ENCODE results near the gene USP9X.
"Not testable (repeated sequence)": the region's sequence is repeated elsewhere in the genome, so short reads cannot be mapped to it uniquely, and the experiment has no call there.

Gene USP9X

GRCh38 chrX:41108007-41108406 is 22.8 kb downstream of the USP9X start:
- peaks cover 11% of the 10 kb centered on the region for H3K9me3 Mint-ChIP-seq
- H3K4me3 Mint-ChIP-seq = no peak overlapping the region
- no peak for TF ChIP-seq CTCF (IDR thresholded peaks at IDR 0.05; ENCODE audit: unreplicated experiment in 3 of 3)
- H3K4me1 Mint-ChIP-seq = peaks cover 31% of the 10 kb centered on the region
- H3K27me3 Mint-ChIP-seq (ENCODE audit: low read depth) = no peaks in the 10 kb centered on the region
- H3K27ac Mint-ChIP-seq = peak overlapping the region in 1 of 3 experiments; percentile 29
- peaks cover 6% of the 10 kb centered on the region for H3K36me3 Mint-ChIP-seq (ENCODE audit: low read depth)

- H3K27ac Mint-ChIP-seq = peak overlapping the region in 1 of 3 experiments; percentile 29
- peaks cover 31% of the 10 kb centered on the region for H3K4me1 Mint-ChIP-seq
- H3K9me3 Mint-ChIP-seq = peaks cover 11% of the 10 kb centered on the region
- H3K27me3 Mint-ChIP-seq (ENCODE audit: low read depth) = no peaks in the 10 kb centered on the region
- no peak for TF ChIP-seq CTCF (IDR thresholded peaks at IDR 0.05; ENCODE audit: unreplicated experiment in 3 of 3)
- peaks cover 6% of the 10 kb centered on the region for H3K36me3 Mint-ChIP-seq (ENCODE audit: low read depth)
- H3K4me3 Mint-ChIP-seq = no peak overlapping the region
These were observed 23.4 kb downstream of the USP9X start for GRCh38 chrX:41108463-41109205.

GRCh38 chrX:41110801-41111625 is 25.8 kb downstream of the USP9X start:
- Mint-ChIP-seq H3K36me3 (ENCODE audit: low read depth) (peaks cover 6% of the 10 kb centered on the region), H3K27me3 (ENCODE audit: low read depth) (no peaks in the 10 kb centered on the region), H3K27ac (peak overlapping the region in 2 of 3 experiments; percentile 0 to 55), H3K9me3 (peaks cover 11% of the 10 kb centered on the region), H3K4me3 (no peak overlapping the region), H3K4me1 (peaks cover 45% of the 10 kb centered on the region)
- no peak for TF ChIP-seq CTCF (IDR thresholded peaks at IDR 0.05; ENCODE audit: unreplicated experiment in 3 of 3)

- H3K4me1 Mint-ChIP-seq = peaks cover 41% of the 10 kb centered on the region
- not testable (repeated sequence) for H3K27me3 Mint-ChIP-seq (ENCODE audit: low read depth); H3K36me3 Mint-ChIP-seq (ENCODE audit: low read depth); H3K9me3 Mint-ChIP-seq; H3K27ac Mint-ChIP-seq; H3K4me3 Mint-ChIP-seq
- TF ChIP-seq CTCF (IDR thresholded peaks at IDR 0.05; ENCODE audit: unreplicated experiment in 3 of 3) = peak; percentile 74 to 79 (median 78)
These were observed 29.8 kb downstream of the USP9X start for GRCh38 chrX:41115104-41115425.

- peaks cover 4% of the 10 kb centered on the region for H3K36me3 Mint-ChIP-seq (ENCODE audit: low read depth)
- H3K9me3 Mint-ChIP-seq = peaks cover 5% of the 10 kb centered on the region
- TF ChIP-seq CTCF (IDR thresholded peaks at IDR 0.05; ENCODE audit: unreplicated experiment in 3 of 3) = no peak
- H3K27ac Mint-ChIP-seq = peak overlapping the region in 2 of 3 experiments; percentile 47 to 62
- peaks cover 27% of the 10 kb centered on the region for H3K4me1 Mint-ChIP-seq
- no peak overlapping the region for H3K4me3 Mint-ChIP-seq
- no peaks in the 10 kb centered on the region for H3K27me3 Mint-ChIP-seq (ENCODE audit: low read depth)
These were observed 31.7 kb downstream of the USP9X start for GRCh38 chrX:41116948-41117347.
